Measurements from ENCODE around the gene UGT8. TPM values are rescaled to one million over a fixed set of nuclear protein-coding genes. Genes with fewer than 3 reads are reported as not detected.
A peak's percentile ranks its signal among the peaks of the same experiment; 100 is the strongest.

The UGT8 gene
- total and polyA plus RNA-seq, 2 donors (not counting 1 experiment from before 2014, with no cell fraction given), result 4.2 to 24.0 TPM

DNA sequence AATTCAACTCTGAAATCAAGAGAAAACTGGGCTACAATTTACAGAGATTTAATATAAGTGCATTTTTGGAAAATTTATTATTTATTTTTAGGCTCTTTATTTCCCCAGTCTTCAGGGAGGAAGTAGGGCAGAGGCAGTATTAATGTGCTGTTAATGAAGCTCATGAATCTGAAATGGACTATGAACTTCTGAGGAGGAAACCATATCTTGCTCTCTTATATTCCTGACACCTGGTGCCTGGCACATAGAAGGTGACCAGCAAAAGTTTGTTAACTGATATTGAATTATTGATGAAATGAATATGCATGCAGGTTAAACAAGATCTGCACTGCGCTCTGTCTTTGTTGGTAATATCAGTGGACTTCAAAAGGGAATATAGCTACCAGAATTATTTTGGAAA is 55.1 kb downstream of the UGT8 start:
- DNase-seq, result no peak
- TF ChIP-seq EZH2 (IDR thresholded peaks at IDR 0.05; ENCODE audit: borderline replicate concordance, insufficient read depth, low read depth, low read length, poor library complexity, severe bottlenecking) (no peak), CTCF (IDR thresholded peaks at IDR 0.05) (no peak)
- no peak overlapping the region for H3K4me2 ChIP-seq (replicated peaks; ENCODE audit: low read depth, low read length, poor library complexity, severe bottlenecking)
- no peak for ATAC-seq (ENCODE audit: low read depth)
- H3K27me3 ChIP-seq (replicated peaks in 1 of 4; ENCODE audit: control extremely low read depth in 1 of 4, control insufficient read depth in 3 of 4, insufficient read depth in 4 of 4, low read length in 3 of 4), result no peaks in the 10 kb centered on the region
- Mint-ChIP-seq H3K27ac (no peak overlapping the region), H3K27me3 (no peaks in the 10 kb centered on the region), H3K4me1 (peaks cover 46% of the 10 kb centered on the region), H3K9me3 (ENCODE audit: insufficient read depth) (no peaks in the 10 kb centered on the region), H3K4me3 (no peak overlapping the region)
- no peaks in the 10 kb centered on the region for H3K9me3 ChIP-seq (ENCODE audit: control extremely low read depth in 1 of 3, control insufficient read depth in 2 of 3, insufficient read depth in 1 of 3, low read length in 2 of 3)
- H4K20me1 ChIP-seq (ENCODE audit: control insufficient read depth, insufficient read depth, low read length, poor library complexity, severe bottlenecking), result peaks cover 8% of the 10 kb centered on the region
- no peak overlapping the region for H3K27ac ChIP-seq (ENCODE audit: low read length in 2 of 2)
- peaks cover 0 to 4% of the 10 kb centered on the region in 2 donors for H3K4me1 ChIP-seq (ENCODE audit: control insufficient read depth in 2 of 2, insufficient read depth in 2 of 2, low read length in 2 of 2)
- H3K4me3 ChIP-seq (ENCODE audit: control extremely low read depth in 1 of 5, extremely low read depth in 1 of 5, insufficient read depth in 1 of 5, low read depth in 2 of 5, low read length in 4 of 5), result no peak overlapping the region
- H2AFZ ChIP-seq (ENCODE audit: insufficient read depth, low read depth, low read length, poor library complexity, severe bottlenecking), result no peak overlapping the region
- ChIA-PET POLR2A (no interaction called here), CTCF (interaction anchor here (0.8 to 3.4 kb wide), 10 partner anchors 9 to 268 kb away, joined by 3 to 25 read pairs (median 4); no protein-coding TSS in a partner anchor)
- intact Hi-C loops (cut with micrococcal nuclease), result no loop called here
- peaks cover 17% of the 10 kb centered on the region for H3K79me2 ChIP-seq (ENCODE audit: control insufficient read depth, insufficient read depth, low read length)
- 100% methylated on average over 1 of the region's 1 CpG for WGBS (ENCODE audit: insufficient coverage)
- no peaks in the 10 kb centered on the region for H3K36me3 ChIP-seq (replicated peaks in 1 of 2; ENCODE audit: control extremely low read depth in 1 of 2, control insufficient read depth in 1 of 2, extremely low read depth in 1 of 2, insufficient read depth in 2 of 2, low read length in 1 of 2)
- H3K9ac ChIP-seq (ENCODE audit: low read length), result no peak overlapping the region

GRCh38 chr4:114654592-114654991 is 56.0 kb downstream of the UGT8 start:
- H3K27ac ChIP-seq (ENCODE audit: low read length in 2 of 2), result no peak overlapping the region
- H3K9me3 ChIP-seq (ENCODE audit: control extremely low read depth in 1 of 3, control insufficient read depth in 2 of 3, insufficient read depth in 1 of 3, low read length in 2 of 3), result no peaks in the 10 kb centered on the region
- H2AFZ ChIP-seq (ENCODE audit: insufficient read depth, low read depth, low read length, poor library complexity, severe bottlenecking), result no peak overlapping the region
- no peak overlapping the region for H3K9ac ChIP-seq (ENCODE audit: low read length)
- Mint-ChIP-seq H3K27ac (peak overlapping the region; percentile 22), H3K4me3 (no peak overlapping the region), H3K4me1 (peaks cover 46% of the 10 kb centered on the region), H3K9me3 (ENCODE audit: insufficient read depth) (no peaks in the 10 kb centered on the region), H3K27me3 (no peaks in the 10 kb centered on the region)
- POLR2A ChIA-PET, result no interaction called here
- intact Hi-C loops (cut with micrococcal nuclease), result no loop called here
- no peaks in the 10 kb centered on the region for H4K20me1 ChIP-seq (ENCODE audit: control insufficient read depth, insufficient read depth, low read length, poor library complexity, severe bottlenecking)
- DNase-seq (no peak), ATAC-seq (ENCODE audit: low read depth) (no peak)
- peaks cover 15% of the 10 kb centered on the region for H3K79me2 ChIP-seq (ENCODE audit: control insufficient read depth, insufficient read depth, low read length)
- H3K36me3 ChIP-seq (replicated peaks in 1 of 2; ENCODE audit: control extremely low read depth in 1 of 2, control insufficient read depth in 1 of 2, extremely low read depth in 1 of 2, insufficient read depth in 2 of 2, low read length in 1 of 2), result no peaks in the 10 kb centered on the region
- H3K4me2 ChIP-seq (replicated peaks; ENCODE audit: low read depth, low read length, poor library complexity, severe bottlenecking), result no peak overlapping the region
- 100% methylated on average over 1 of the region's 2 CpGs for WGBS (ENCODE audit: insufficient coverage)
- CTCF ChIA-PET, result interaction anchor here (0.8 to 3.4 kb wide), 10 partner anchors 8 to 1260 kb away, joined by 3 to 25 read pairs (median 4); no protein-coding TSS in a partner anchor
- H3K4me3 ChIP-seq (ENCODE audit: control extremely low read depth in 1 of 5, extremely low read depth in 1 of 5, insufficient read depth in 1 of 5, low read depth in 2 of 5, low read length in 4 of 5), result no peak overlapping the region
- H3K27me3 ChIP-seq (replicated peaks in 1 of 4; ENCODE audit: control extremely low read depth in 1 of 4, control insufficient read depth in 3 of 4, insufficient read depth in 4 of 4, low read length in 3 of 4), result no peaks in the 10 kb centered on the region
- peaks cover 0 to 4% of the 10 kb centered on the region in 2 donors for H3K4me1 ChIP-seq (ENCODE audit: control insufficient read depth in 2 of 2, insufficient read depth in 2 of 2, low read length in 2 of 2)
- TF ChIP-seq EZH2 (IDR thresholded peaks at IDR 0.05; ENCODE audit: borderline replicate concordance, insufficient read depth, low read depth, low read length, poor library complexity, severe bottlenecking) (no peak), CTCF (IDR thresholded peaks at IDR 0.05) (no peak)

Data from B cell (primary cell).